T-helper 17 cell (primary cell): ENCODE data around the gene HAUS3. TPM values are rescaled to one million over a fixed set of nuclear protein-coding genes. Genes with fewer than 3 reads are reported as not detected.

ENCODE experiments used
- ATAC-seq: fragments of 150-1000 bp; cut with Tn5 transposase; 2 replicates; pipeline ENCODE4 v1.10.0; 2021; ENCODE audit warnings: mild to moderate bottlenecking, moderate library complexity
- DNase-seq, 3 donors: peaks; one replicate each; pipeline versions ENCODE4 v3.0.0 to v3.0.0-alpha.2; 2020 to 2021
- H3K9me3 ChIP-seq: one replicate; pipeline ENCODE4 v1.7.0; 2013; ENCODE audit warnings: low read length, mild to moderate bottlenecking; ENCODE audit not compliant: control insufficient read depth, poor library complexity, severe bottlenecking
- H3K27ac Mint-ChIP-seq: one replicate; pipeline ENCODE4 v1.8.0; 2022; ENCODE audit warnings: mild to moderate bottlenecking, moderate library complexity, mixed read lengths
- H3K27me3 Mint-ChIP-seq: one replicate; pipeline ENCODE4 v1.8.0; 2022; ENCODE audit warnings: mixed read lengths
- H3K36me3 Mint-ChIP-seq: one replicate; pipeline ENCODE4 v1.8.0; 2022; ENCODE audit warnings: low read depth, mixed read lengths
- H3K4me1 Mint-ChIP-seq: one replicate; pipeline ENCODE4 v1.8.0; 2022; ENCODE audit warnings: mild to moderate bottlenecking, mixed read lengths
- H3K4me3 Mint-ChIP-seq: one replicate; pipeline ENCODE4 v1.8.0; 2022; ENCODE audit warnings: mild to moderate bottlenecking, moderate library complexity, mixed read lengths
- total RNA-seq, 4 donors: library from RNA in 2 of 4; stranded (reverse) in 2 of 4; gene quantifications; one replicate each; pipeline ENCODE4 v1.2.3 and lab custom pipeline; 2022 to 2026

HAUS3 gene
- total RNA-seq, 2 donors from 2014 or later: 78.5 to 94.5 TPM

DNA sequence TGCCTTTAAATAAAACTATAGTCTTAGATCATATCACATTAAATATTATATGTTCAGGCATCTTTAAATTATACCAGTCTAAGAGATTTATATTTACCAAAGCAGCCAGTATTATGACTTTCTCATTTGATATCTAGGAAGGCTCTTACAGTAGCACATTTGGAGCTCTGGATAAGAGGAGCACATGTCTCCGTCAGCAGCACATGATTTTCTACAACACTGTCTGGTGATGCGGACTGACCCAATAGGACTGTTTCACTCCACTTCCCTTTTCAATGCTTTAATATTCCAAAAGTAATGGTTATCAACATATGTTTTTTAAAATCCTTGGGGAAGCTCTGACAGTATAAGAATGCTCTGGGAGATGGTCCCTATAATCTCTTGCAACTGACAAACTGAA lies 61.5 kb downstream of the HAUS3 start:
- H3K27ac Mint-ChIP-seq: no peak overlapping the region
- H3K4me3 Mint-ChIP-seq: no peak overlapping the region
- no peaks in the 10 kb centered on the region for H3K27me3 Mint-ChIP-seq
- ATAC-seq (no peak), DNase-seq (no peak)
- H3K4me1 Mint-ChIP-seq: no peaks in the 10 kb centered on the region
- H3K36me3 Mint-ChIP-seq: peaks cover 7% of the 10 kb centered on the region
- no peaks in the 10 kb centered on the region for H3K9me3 ChIP-seq

DNA sequence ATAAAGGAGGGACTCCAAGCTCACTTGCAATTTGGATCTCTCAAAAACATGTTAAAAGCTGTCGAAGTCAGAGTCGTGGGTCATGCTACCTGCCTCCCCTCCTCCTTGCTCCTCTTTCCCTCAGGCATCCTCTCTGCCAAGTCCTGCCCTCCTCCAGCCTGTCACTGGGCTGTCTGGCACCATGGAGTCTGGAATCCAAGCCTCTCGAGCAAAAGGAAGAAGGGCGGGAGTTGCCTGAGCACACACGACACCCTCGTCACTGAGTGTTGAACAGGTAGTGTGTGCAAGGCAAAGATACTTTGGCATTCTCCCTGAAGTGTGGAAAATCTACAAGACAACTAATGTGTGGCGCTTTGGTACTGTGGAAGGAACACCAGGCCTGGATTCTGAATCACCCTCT lies 62.2 kb downstream of the HAUS3 start:
- Mint-ChIP-seq H3K4me3 (no peak overlapping the region), H3K36me3 (peaks cover 5% of the 10 kb centered on the region), H3K4me1 (no peaks in the 10 kb centered on the region), H3K27me3 (no peaks in the 10 kb centered on the region), H3K27ac (no peak overlapping the region)
- no peaks in the 10 kb centered on the region for H3K9me3 ChIP-seq
- DNase-seq (no peak), ATAC-seq (no peak)

DNA sequence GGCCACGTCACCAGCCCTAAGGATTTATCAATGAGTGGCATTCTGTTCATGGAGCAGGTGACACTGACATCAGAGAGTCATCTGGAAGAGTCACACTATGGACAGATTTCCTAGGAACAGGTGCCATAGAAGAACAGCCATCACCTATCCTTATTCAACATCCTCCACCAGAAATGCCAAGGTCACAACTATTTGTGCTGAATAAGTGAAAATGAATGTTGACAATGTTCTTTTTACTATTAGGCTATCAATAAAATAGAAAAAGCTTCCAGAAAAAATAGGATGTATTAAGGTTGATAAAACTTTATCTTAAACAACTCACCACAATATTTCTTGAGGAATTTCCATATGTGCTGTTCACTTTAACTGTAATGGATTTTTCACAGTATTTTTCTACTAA lies 62.9 kb downstream of the HAUS3 start:
- no peak overlapping the region for H3K4me3 Mint-ChIP-seq
- ATAC-seq: no peak

More for the DNA sequence above, 62.9 kb downstream of the HAUS3 start:
- peaks cover 5% of the 10 kb centered on the region for H3K36me3 Mint-ChIP-seq
- H3K27ac Mint-ChIP-seq: no peak overlapping the region
- DNase-seq: no peak
- no peaks in the 10 kb centered on the region for H3K9me3 ChIP-seq
- H3K27me3 Mint-ChIP-seq: no peaks in the 10 kb centered on the region
- H3K4me1 Mint-ChIP-seq: peaks cover 1% of the 10 kb centered on the region

Other genes starting within 250 kb of the HAUS3 start
- 10 to 100 TPM; 40.7 to 47.2 TPM for gene NELFA, start 233.1 kb downstream of the HAUS3 start, total RNA-seq
- not detected for gene NAT8L, start 182.8 kb downstream of the HAUS3 start, total RNA-seq
- gene POLN, start within 50 bp of the HAUS3 start, total RNA-seq: 1 to 10 TPM; 2.8 to 3.9 TPM
- gene MXD4, start 20.0 kb upstream of the HAUS3 start, total RNA-seq: 100 to 1,000 TPM in 1 of 2 donors, 10 to 100 TPM in 1; 81.4 to 100 TPM
- 10 to 100 TPM; 49.4 to 63.6 TPM for gene ZFYVE28, start 176.5 kb upstream of the HAUS3 start, total RNA-seq
- gene CFAP99, start 176.8 kb upstream of the HAUS3 start, total RNA-seq: under 1 TPM; 0.32 to 0.63 TPM
- gene RNF4, start 227.0 kb upstream of the HAUS3 start, total RNA-seq: 100 to 1,000 TPM; 102 to 117 TPM